Measurements from ENCODE around the gene OR4D2. TPM values are rescaled to one million over a fixed set of nuclear protein-coding genes. Genes with fewer than 3 reads are reported as not detected.

The OR4D2 gene
- not detected for total RNA-seq (ENCODE audit: unreplicated experiment)
- long read RNA-seq = 0 reads

GRCh38 chr17:58166682-58167081 lies at the start of gene OR4D2:
Gene OR4D2, plus strand, starts transcription at chr17:58166982. Its CDS starts 2,674 bp downstream, at chr17:58169656.
- no peak within 1 kb of the TSS for H3K4me3 Mint-ChIP-seq (ENCODE audit: unreplicated experiment)
- H3K27ac Mint-ChIP-seq (ENCODE audit: unreplicated experiment) = no peak within 1 kb of the TSS
- H3K9me3 Mint-ChIP-seq (ENCODE audit: unreplicated experiment) = no peaks in the 10 kb centered on the region
- H3K27me3 Mint-ChIP-seq (ENCODE audit: unreplicated experiment) = peaks cover 5% of the 10 kb centered on the region
- no peak for TF ChIP-seq CTCF (IDR thresholded peaks at IDR 0.05; ENCODE audit: unreplicated experiment)
- no peak for DNase-seq (ENCODE audit: low spot score)
- H3K4me1 Mint-ChIP-seq (ENCODE audit: unreplicated experiment) = peaks cover 13% of the 10 kb centered on the region
- H3K36me3 Mint-ChIP-seq (ENCODE audit: low read depth, unreplicated experiment) = no peaks in the 10 kb centered on the region

GRCh38 chr17:58117382-58117781 lies 49.4 kb upstream of the OR4D2 start:
- TF ChIP-seq CTCF (IDR thresholded peaks at IDR 0.05; ENCODE audit: unreplicated experiment) = no peak
- Mint-ChIP-seq H3K27me3 (ENCODE audit: unreplicated experiment) (peaks cover 4% of the 10 kb centered on the region), H3K4me3 (ENCODE audit: unreplicated experiment) (no peak overlapping the region), H3K9me3 (ENCODE audit: unreplicated experiment) (no peaks in the 10 kb centered on the region), H3K36me3 (ENCODE audit: low read depth, unreplicated experiment) (no peaks in the 10 kb centered on the region), H3K4me1 (ENCODE audit: unreplicated experiment) (no peaks in the 10 kb centered on the region), H3K27ac (ENCODE audit: unreplicated experiment) (no peak overlapping the region)
- no peak for DNase-seq (ENCODE audit: low spot score)

DNA sequence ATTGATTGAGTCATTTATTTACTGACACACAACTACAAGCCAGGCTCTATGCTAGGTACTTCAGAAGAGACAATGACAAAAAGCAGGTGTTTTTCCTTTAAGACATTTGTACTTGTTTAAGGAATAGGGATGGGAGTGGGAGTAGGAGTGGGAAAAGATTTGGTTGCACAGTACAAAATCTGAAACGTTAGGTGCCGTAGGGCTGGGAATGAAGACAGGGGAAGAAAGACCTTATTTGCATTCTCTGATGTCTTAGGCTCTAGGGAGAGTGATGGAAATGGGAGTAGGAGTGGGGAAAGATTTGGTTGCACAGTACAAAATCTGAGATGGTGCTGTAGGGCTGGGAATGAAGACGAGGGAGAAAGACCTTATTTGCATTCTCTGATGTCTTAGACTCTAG lies 47.3 kb upstream of the OR4D2 start:
- no peak overlapping the region for H3K27ac Mint-ChIP-seq (ENCODE audit: unreplicated experiment)
- TF ChIP-seq CTCF (IDR thresholded peaks at IDR 0.05; ENCODE audit: unreplicated experiment) = no peak
- H3K4me3 Mint-ChIP-seq (ENCODE audit: unreplicated experiment) = no peak overlapping the region
- no peaks in the 10 kb centered on the region for H3K9me3 Mint-ChIP-seq (ENCODE audit: unreplicated experiment)
- no peaks in the 10 kb centered on the region for H3K36me3 Mint-ChIP-seq (ENCODE audit: low read depth, unreplicated experiment)
- peaks cover 4% of the 10 kb centered on the region for H3K27me3 Mint-ChIP-seq (ENCODE audit: unreplicated experiment)
- no peak for DNase-seq (ENCODE audit: low spot score)
- H3K4me1 Mint-ChIP-seq (ENCODE audit: unreplicated experiment) = no peaks in the 10 kb centered on the region

DNA sequence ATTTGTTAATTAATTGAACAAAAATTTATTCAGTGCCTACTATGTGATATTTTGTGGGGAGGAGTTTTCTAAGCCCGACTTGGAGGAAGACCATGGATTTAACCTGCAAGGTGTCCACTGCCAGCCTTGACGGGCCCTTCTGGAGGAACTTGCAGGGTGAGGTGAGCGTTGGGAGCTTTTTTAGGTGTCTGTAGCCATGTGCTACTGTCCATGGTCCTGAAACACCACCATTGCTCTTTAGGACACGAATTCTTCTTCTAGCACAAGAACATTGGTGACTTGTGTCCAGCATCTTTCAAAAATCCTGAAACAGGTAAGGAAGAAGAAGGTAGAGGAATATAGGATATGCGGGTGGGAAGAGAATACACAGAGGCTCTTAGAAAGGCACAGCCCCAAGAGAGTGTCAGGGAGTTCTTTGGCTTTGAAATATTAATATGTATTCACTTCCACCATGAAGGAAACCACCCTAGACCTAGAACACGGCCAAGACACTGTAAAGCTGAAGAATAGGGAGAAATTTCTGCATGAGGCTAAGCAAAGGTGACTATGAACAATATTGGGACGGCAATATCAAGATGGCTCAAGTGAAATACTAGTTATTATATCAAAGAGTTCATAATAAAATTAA lies 46.5 kb upstream of the OR4D2 start:
- peak; percentile 64 for DNase-seq (ENCODE audit: low spot score)
- H3K36me3 Mint-ChIP-seq (ENCODE audit: low read depth, unreplicated experiment) = no peaks in the 10 kb centered on the region
- no peak overlapping the region for H3K4me3 Mint-ChIP-seq (ENCODE audit: unreplicated experiment)
- no peaks in the 10 kb centered on the region for H3K4me1 Mint-ChIP-seq (ENCODE audit: unreplicated experiment)
- peaks cover 4% of the 10 kb centered on the region for H3K27me3 Mint-ChIP-seq (ENCODE audit: unreplicated experiment)
- H3K9me3 Mint-ChIP-seq (ENCODE audit: unreplicated experiment) = no peaks in the 10 kb centered on the region
- no peak overlapping the region for H3K27ac Mint-ChIP-seq (ENCODE audit: unreplicated experiment)
- no peak for TF ChIP-seq CTCF (IDR thresholded peaks at IDR 0.05; ENCODE audit: unreplicated experiment)

GRCh38 chr17:58121925-58122324 lies 44.9 kb upstream of the OR4D2 start:
- no peaks in the 10 kb centered on the region for H3K9me3 Mint-ChIP-seq (ENCODE audit: unreplicated experiment)
- no peak for DNase-seq (ENCODE audit: low spot score)
- no peak for TF ChIP-seq CTCF (IDR thresholded peaks at IDR 0.05; ENCODE audit: unreplicated experiment)
- H3K4me3 Mint-ChIP-seq (ENCODE audit: unreplicated experiment) = no peak overlapping the region
- peaks cover 4% of the 10 kb centered on the region for H3K27me3 Mint-ChIP-seq (ENCODE audit: unreplicated experiment)
- no peak overlapping the region for H3K27ac Mint-ChIP-seq (ENCODE audit: unreplicated experiment)
- H3K36me3 Mint-ChIP-seq (ENCODE audit: low read depth, unreplicated experiment) = no peaks in the 10 kb centered on the region
- no peaks in the 10 kb centered on the region for H3K4me1 Mint-ChIP-seq (ENCODE audit: unreplicated experiment)

Measured in endothelial cell (in vitro differentiated cells).